Gastroesophageal sphincter (tissue), 3 donors: ENCODE measurements around the gene AFTPH.

ENCODE experiments used
- CTCF ChIP-seq, 4 experiments: fragments of 200-600 bp in 2 of 4; fragments of 450-650 bp in 2 of 4; sonication (generic) in 1 of 4; IDR thresholded peaks; one replicate each; pipeline ENCODE4 v1.5.1; 2017 to 2019; ENCODE audit warnings: antibody characterized with exemption in 4 of 4, mild to moderate bottlenecking in 2 of 4, moderate library complexity in 2 of 4
- EP300 ChIP-seq: sonication (generic); formaldehyde crosslinking; IDR thresholded peaks from one replicate; pipeline ENCODE4 v1.6.1; 2017; ENCODE audit warnings: antibody characterized with exemption, mild to moderate bottlenecking
- POLR2A ChIP-seq, 2 donors: fragments of 450-650 bp; IDR thresholded peaks; one replicate each; pipeline ENCODE4 v1.6.1; 2017; ENCODE audit warnings: antibody characterized with exemption in 2 of 2, mild to moderate bottlenecking in 2 of 2, moderate library complexity in 1 of 2
- POLR2AphosphoS5 ChIP-seq: sonication (generic); formaldehyde crosslinking; IDR thresholded peaks from one replicate; pipeline ENCODE4 v1.6.1; 2017; ENCODE audit warnings: antibody characterized with exemption

- TF ChIP-seq POLR2A (IDR thresholded peaks at IDR 0.05) (no peak), CTCF (IDR thresholded peaks at IDR 0.05) (no peak), POLR2AphosphoS5 (no peak), EP300 (no peak)
Observed at GRCh38 chr2:64489081-64489751, 34.9 kb upstream of the AFTPH start.
